Left renal pelvis (tissue), 4 donors: Measurements from ENCODE around the gene KCNG3. TPM values are rescaled to one million over a fixed set of nuclear protein-coding genes. Genes with fewer than 3 reads are reported as not detected.

ENCODE experiments used
- DNase-seq, 4 donors: peaks; one replicate each; pipeline ENCODE4 v3.0.0-alpha.2; 2013; ENCODE audit warnings: low read depth in 4 of 4, low spot score in 3 of 4
- polyA plus RNA-seq, 4 donors: library from polyadenylated mRNA; unstranded; fragments of 120-200 nt; gene quantifications; one replicate each; pipeline ENCODE4 v1.2.1, GENCODE V29; 2013; ENCODE audit not compliant: insufficient read length in 4 of 4

KCNG3 gene, protein sequence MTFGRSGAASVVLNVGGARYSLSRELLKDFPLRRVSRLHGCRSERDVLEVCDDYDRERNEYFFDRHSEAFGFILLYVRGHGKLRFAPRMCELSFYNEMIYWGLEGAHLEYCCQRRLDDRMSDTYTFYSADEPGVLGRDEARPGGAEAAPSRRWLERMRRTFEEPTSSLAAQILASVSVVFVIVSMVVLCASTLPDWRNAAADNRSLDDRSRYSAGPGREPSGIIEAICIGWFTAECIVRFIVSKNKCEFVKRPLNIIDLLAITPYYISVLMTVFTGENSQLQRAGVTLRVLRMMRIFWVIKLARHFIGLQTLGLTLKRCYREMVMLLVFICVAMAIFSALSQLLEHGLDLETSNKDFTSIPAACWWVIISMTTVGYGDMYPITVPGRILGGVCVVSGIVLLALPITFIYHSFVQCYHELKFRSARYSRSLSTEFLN
- 1 to 10 TPM in 1 of 4 donors, under 1 TPM in 3; 0.60 to 2.3 (median 0.92) TPM for polyA plus RNA-seq

DNA sequence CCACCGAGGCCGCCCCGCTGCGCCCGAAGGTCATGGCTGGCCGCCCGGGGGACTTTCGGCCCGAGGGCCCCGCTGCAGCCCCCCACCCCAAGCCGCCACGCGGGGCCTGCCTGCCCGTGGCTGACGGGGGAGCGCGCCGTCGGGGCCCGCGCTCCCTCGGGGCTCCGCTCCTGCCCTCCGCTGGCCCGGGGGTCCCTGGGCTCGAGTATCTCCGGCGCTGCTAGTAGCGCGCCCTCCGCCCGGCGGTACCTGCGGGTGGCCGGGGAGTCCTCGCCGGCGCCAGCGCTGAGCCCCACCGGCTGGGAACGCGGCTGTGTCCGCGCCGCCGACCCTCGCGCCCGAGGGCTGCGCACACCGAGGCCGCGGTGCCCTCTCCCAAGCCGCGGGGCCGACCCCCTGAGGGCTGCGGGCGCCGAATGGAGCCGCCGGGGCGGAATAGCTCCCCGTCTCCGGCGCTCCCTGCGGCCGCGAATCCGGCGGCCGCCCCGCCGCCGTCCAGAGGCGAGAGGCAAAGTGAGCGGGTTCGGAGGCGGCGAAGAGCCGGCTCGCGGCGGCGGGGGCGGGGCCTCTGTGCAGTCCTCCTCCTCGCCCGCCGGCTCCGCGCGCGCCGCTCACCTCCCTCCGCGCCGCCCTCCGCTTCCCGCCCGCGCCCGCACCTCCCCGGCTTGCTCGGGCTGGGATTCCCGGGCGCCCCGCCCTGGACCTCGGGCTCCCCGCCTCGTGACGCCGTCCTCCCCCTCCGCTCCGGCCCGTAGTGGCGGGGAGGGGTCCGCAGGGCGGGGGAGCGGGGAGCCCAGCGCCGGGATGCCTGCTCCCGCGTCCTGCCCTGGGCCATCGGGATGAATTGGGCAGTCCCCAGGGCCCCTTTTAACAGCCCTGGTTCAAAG lies at the start of gene KCNG3:
KCNG3 (minus strand) TSS at position 515 of the 887 bp plus-strand sequence; CDS start at position 34, 481 bp downstream.
- peak in 1 of 4 donors; percentile 46 for DNase-seq

DNA sequence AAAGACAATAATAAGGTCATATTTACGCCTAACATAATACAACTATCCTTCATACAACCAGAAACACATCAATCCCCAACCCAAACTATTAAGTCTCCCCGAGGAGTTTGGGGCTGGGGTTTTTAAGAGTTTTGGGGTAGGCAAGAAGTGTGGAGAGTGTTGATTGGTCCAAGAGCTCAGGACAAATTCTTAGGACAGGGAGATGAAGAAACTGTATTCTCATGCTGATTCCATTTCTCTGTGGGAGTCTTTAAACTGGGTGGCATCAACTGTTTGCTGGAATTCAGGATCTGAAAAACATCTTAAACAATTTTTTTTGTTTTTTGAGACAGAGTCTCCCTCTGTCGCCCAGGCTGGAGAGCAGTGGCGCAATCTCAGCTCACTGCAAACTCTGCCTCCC lies 49.1 kb upstream of the KCNG3 start:
- DNase-seq = no peak

DNA sequence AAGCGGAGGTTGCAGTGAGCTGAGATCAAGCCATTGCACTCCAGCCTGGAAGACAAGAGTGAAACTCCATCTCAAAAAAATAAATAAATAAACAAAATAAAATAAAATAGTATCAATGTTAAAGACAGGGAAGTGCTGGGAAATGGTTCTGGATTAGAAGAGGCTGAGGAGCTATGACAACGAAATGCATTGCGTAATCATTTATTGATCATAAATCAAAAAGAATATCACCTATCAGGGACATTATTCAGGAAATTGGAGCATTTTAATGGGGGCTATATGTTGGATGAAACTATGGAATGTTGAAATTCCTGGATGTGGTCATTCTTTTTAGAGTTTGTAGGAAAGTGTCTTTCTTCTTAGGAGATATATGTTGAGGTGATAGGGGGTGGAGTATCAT lies 43.7 kb upstream of the KCNG3 start:
- DNase-seq = no peak

DNA sequence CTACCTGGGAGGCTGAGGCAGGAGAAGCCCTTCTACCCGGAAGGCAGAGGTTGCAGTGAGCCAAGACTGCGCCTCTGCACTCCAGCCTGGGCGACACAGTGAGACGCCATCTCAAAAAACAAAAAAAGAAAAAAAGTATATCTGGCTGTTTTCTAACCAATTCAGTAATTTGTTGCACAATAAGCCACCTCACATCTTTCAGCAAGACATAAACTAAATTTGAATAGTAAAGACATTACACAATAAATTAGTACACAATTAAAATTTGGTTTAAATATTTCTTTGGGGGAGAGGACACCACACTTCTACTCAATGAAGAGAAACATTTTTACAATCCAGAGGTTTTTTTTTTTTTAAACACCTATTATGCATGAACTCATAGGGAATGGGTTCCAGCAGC lies 38.6 kb upstream of the KCNG3 start:
- no peak for DNase-seq

DNA sequence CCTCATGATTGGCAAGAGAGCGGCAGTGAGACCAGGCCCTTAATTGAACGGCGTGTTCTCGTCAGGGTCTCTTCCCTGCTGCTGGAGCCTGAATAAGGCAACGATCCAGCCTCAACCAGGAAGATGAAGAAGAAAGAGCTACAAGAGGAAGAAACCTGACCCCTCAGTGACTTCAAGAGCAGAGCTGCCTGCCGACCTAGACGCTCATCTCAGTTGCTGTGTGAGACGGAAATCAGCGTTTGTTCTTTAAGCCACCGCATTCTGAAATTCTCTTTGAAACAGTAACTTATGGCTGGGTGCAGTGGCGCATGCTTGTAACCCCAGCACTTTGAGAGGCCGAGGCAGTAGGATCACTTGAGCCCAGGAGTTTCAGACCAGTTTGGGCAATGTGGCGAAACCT lies 29.6 kb upstream of the KCNG3 start:
- DNase-seq = no peak

DNA sequence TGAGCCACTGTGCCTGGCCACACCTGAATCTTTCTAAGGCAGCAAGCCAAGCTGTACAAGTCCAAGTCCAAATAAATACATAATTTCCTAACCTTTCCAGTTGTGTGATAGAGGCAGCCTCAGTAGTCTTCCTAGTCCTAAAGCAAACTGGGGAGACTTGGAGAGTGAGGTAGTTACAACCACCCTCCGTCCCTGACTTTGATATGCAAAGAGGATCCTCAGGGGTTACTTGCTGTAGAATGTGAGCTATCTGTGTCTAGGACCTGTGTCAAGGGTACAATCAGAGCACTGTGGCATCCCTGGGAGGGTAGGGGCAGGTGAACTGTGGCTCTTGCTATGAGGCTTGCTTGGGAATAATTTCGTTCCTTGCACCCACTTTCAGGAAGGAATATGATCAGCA lies 28.3 kb upstream of the KCNG3 start:
- DNase-seq = no peak

DNA sequence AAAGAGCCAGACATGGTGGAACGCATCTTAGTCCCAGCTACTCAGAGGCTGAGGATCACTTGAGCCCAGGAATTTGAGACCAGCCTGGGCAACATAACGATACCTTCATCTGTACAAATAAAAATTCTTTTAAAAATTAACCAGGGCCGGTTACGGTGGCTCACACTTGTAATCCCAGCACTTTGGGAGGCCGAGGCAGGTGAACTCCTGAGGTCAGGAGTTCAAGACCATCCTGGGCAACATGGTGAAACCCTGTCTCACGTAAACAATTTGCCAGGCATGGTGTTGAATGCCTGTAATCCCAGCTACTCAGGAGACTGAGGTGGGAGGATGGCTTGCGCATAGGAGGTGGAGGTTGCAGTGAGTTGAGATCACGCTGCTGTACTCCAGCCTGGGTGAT lies 25.8 kb upstream of the KCNG3 start:
- DNase-seq = no peak

DNA sequence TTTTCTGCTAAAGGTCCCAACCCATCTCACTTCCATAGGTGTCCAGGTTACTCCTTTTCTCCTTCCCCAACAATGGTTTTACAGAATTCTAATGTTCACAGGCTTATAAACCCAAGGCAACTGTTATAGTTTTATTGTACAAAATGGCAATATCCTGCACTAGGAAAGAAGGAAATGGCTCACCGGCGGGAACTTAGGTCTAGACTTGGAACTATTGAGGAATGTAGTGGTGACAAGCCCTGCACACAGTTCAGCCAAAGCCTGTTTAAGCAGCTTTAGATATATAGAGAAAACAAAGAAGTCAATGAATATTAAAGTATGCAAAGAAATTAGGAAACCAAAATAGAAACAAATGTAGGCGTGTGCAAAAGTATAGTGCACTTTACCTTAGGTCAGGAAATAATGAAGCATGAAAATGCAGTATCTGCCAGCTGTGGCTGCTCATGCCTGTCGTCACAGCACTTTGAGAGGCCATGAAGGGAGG lies 22.7 kb upstream of the KCNG3 start:
- DNase-seq = no peak

DNA sequence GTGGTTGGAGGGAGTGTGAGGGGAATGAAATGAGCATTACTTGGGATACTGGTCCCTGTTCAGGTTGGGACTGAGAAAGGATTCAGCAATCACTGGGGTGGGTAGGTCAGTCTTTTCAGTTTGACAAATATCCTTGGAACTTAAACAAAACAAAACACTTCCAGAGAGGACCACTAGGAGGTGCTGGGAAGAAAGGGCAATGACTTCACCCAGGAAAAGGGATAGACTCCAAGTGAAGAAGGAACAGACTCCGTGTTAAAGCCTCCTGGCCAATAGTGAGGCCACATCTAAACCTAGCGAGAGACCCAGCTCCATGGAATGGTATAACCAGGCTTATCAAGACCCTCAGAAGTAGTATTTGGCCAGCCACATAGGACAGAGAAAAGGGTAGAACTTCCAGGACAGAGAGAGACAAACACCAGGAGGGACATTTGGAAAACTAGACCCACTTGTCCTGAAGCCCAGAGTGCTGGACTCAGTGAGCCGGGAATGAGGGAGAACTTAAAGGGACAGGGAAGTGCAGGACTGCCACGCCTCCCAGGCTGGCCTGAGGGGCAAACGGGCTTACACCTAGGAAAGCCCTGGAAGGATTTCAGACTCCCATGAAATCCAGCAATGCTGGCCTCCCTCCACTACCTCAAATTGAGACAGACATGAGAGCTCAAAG lies 19.6 kb upstream of the KCNG3 start:
- DNase-seq = no peak

DNA sequence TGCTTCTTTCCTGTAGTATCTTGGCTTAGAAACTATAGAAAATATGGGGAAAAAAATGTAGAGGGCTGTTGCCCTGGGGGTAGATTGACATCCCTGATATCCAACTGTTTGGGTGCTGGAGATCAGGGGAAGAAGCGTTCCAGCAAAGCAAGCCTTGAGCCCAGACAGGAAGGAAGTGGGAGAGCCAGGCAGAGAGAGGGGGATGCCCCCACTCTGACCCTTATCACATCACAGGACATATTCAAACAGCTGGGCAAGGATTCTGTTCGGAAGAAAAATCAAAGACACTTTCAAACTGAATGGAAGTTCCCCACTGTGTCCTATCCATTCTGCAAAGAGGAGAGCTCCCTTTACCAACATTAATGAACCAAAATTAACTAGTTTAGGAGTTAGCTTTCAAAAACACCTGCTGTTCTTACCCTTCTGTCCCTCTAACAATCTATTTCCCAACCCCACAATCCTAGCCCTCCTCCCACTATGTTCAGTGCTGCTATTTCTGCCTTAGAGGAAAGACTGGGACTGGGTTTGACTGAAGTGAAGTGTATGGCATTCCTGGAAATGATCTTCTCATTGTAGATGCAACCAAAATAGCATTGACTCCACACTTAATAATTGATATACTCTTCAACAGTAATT lies 16.9 kb upstream of the KCNG3 start:
- DNase-seq = no peak

DNA sequence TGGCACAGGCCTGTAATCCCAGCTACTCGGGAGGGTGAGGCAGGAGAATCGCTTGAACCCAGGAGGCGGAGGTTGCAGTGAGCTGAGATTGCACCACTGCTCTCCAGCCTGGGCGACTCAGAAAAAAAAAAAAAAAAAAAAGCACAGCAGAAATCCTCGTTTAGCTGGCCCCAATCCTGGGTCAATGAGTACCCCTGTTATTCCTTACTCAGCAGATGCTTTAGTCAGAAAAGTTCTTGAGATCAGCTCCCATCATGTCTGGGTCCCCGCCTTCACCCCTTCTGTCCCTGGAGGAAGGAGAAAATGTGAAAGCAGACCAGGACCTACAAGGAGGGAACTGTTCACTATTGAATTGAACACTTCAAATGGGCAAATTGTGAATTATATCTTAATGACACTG lies 16.4 kb upstream of the KCNG3 start:
- DNase-seq = no peak

DNA sequence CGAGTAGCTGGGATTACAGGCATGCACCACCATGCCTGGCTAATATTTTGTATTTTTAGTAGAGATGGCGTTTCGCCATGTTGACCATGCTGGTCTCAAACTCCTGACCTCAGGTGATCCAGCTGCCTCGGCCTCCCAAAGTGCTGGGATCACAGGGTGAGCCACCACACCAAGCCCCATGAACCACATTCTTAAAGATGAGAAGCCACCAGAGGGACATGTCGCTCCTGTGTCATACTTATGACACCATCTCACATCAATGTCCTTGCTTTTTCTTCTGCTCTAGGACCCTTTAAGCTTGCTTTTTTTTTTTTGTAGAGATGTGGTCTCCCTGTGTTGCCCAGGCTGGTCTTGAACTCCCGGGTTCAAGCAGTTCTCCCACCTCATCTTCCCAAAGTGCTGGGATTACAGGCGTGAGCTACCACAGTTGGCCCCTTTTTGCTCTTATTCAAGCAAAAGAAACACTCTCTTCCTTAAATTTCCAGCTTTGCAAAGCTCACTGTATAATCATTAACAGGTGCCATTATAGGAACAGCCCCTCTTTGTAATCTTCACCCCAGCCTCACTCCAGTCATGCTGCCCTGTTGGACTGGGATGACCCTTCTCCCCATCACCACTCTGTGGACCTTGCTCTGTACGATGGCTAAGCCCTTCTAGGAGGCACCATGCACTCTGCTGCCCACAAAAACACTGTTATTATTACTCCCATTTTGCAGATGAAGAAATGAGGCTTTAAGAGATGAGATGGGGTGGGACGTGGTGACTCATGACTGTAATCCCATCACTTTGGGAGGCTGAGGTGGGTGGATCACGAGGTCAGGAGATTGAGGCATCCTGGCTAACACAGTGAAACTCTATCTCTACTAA lies 10.8 kb upstream of the KCNG3 start:
- no peak for DNase-seq

DNA sequence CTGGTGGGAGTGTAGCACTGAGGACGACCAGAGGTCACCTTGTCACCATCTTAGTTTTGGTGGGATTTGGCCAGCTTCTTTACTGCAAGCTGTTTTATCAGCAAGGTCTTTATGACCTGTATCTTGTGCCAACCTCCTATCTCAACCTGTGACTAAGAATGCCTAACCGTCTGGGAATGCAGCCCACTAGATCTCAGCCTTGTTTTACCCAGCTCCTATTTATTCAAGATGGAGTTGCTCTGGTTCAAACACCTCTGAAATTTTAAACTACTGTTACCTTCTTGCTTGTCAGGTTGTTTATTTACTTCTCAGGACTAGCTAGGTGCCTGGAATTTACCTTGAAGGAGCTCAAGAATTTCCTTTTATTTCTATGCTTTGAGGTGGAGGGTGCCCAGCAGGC lies 9.5 kb upstream of the KCNG3 start:
- DNase-seq = no peak

DNA sequence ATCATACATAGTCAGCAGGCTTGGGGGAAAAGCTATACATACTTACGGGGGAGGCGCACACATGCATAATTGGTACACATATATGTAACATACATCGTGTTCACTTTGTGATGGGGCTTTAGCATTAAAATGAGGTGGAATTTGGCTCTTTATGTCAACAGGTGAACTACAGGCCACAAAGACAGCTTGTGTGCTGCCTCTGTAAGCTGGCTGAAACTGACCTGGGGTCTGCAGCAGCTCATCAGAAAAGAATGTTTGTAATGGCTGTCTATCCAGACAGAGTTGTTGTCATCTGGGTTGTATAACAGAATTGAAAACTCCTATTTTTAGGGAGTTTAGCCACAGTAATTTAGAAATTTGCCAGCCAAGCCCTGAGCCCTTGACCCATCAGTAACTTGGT lies 4.7 kb upstream of the KCNG3 start:
- no peak for DNase-seq

DNA sequence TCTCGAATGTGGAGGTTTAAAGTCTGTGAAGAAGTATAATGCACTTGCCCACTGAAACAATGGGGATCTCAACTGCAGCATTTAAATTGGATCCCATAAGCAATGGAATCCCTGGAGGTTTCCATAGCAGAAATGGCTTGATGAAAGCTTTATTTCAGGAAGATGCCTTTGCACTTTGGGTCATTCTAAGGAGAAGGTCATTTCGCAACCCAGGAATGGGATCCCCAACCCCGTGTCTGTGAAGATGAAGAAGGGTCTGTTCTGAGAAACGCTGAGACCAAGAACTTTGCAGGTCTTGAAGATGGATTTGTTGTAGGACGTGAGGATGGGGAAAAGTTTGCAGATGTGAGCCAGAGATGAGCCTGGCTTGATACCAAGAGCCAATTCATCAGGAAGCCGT lies 1.8 kb upstream of the KCNG3 start:
- DNase-seq = no peak

DNA sequence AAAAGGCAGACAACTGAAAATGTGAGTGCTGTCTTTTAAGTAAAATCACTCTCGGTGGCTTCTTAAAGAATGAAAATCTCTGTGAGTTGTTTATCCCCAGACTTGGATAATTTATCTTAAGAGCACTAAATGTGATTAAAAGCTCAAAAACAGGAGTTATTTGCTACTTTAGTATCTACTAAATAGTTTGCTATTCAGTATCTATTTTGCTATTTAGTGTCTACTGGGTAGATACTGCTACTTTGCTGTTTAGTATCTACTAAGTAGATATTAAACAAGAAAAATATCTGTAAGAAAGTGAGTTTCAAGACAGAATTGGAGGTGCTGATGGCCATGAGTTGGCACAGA lies 1.4 kb upstream of the KCNG3 start:
- DNase-seq = no peak

DNA sequence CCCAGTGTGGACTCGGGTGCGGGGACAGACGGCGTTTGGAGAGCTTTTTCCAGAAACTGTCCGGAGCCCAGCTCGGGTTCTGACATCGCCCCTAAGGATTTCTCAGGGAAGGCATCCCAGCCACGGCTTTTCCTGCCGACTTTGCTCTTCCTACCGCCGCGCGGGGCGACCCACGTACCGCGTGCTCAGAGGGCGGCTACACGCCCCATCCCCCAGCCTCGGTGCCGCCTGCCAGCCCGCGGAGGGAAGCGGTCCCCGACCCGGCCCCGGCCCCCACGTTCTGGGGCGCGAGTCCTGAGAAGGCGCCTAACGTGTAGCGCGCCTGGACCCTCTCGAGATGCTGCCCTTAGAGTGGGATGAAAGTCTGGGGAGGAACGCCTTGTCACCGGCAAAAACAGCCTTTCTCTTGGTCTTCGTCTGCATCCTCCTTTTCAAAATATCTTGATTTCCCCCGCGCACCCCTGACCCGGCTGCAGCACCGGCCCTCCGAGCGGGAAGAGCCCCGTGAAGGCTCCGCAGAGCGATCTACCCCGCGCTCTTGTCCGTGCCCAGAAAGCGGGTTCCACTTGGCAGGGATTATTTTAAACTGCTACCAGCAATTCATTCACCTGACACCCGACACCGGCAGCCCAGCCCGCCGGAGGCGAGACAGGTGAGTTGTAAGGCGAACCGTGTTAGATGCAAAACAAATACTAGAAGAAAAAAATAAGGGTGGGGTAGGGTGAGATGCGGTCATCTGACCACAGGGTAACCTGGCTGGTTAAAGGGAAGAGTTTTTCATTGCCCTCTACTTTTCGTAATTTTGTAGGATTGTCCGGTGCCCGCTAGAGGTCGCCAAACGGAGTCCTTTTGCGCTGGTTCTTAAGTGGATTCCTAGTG lies 812 bp upstream of the KCNG3 start:
- peak; percentile 70 to 79 (median 72) for DNase-seq

DNA sequence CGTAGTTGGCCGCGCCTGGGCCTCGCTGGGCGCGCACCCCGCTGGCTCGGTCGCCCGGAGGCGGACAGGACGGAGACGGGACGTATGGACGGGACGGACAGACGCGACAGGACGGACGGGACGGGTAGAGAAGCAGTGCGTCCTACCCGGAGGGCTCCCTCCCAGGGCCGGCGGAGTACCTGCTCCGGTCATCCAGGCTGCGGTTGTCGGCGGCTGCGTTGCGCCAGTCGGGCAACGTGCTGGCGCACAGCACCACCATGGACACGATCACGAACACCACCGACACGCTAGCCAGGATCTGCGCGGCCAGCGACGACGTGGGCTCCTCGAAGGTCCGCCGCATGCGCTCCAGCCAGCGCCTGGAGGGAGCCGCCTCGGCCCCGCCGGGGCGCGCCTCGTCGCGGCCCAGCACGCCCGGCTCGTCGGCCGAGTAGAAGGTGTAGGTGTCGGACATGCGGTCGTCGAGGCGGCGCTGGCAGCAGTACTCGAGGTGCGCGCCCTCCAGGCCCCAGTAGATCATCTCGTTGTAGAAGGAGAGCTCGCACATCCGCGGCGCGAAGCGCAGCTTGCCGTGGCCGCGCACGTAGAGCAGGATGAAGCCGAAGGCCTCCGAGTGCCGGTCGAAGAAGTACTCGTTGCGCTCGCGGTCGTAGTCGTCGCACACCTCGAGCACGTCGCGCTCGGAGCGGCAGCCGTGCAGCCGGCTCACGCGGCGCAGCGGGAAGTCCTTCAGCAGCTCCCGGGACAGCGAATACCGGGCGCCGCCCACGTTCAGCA lies 903 bp downstream of the KCNG3 start:
- DNase-seq = no peak
